NCI-H146 treated with DMSO at 0.1 percent for 48 hours (cell line): ENCODE measurements around the gene CDH18.

ENCODE experiments used
- DNase-seq: peaks from one replicate; lab custom pipeline; 2025; ENCODE audit not compliant: unreplicated experiment; lab: John Stamatoyannopoulos, UW

Gene CDH18

GRCh38 chr5:19739671-19740070 lies 248.3 kb downstream of the CDH18 start:
- DNase-seq, result no peak

- DNase-seq, result no peak
These were observed 253.2 kb downstream of the CDH18 start for GRCh38 chr5:19734776-19735175.

- DNase-seq, result no peak
These were observed 254.1 kb downstream of the CDH18 start for GRCh38 chr5:19733612-19734495.

GRCh38 chr5:19728571-19728970 lies 259.4 kb downstream of the CDH18 start:
- no peak for DNase-seq

- no peak for DNase-seq
These were observed 268.9 kb downstream of the CDH18 start for GRCh38 chr5:19719109-19719508.

- no peak for DNase-seq
These were observed 274.3 kb downstream of the CDH18 start for GRCh38 chr5:19713740-19714139.

GRCh38 chr5:19709403-19709802 lies 278.6 kb downstream of the CDH18 start:
- no peak for DNase-seq

- DNase-seq, result no peak
These were observed 281.2 kb downstream of the CDH18 start for GRCh38 chr5:19706776-19707175.

- DNase-seq, result no peak
These were observed 286.3 kb downstream of the CDH18 start for GRCh38 chr5:19701731-19702130.

GRCh38 chr5:19694949-19695611 lies 292.9 kb downstream of the CDH18 start:
- no peak for DNase-seq

GRCh38 chr5:19690978-19691377 lies 297.0 kb downstream of the CDH18 start:
- DNase-seq, result no peak

- no peak for DNase-seq
These were observed 302.5 kb downstream of the CDH18 start for GRCh38 chr5:19685473-19685872.

- no peak for DNase-seq
These were observed 311.1 kb downstream of the CDH18 start for GRCh38 chr5:19676895-19677294.

- DNase-seq, result no peak
These were observed 327.3 kb downstream of the CDH18 start for GRCh38 chr5:19660679-19661078.

GRCh38 chr5:19655627-19656026 lies 332.4 kb downstream of the CDH18 start:
- DNase-seq, result no peak

GRCh38 chr5:19638461-19638860 lies 349.5 kb downstream of the CDH18 start:
- DNase-seq, result no peak

- DNase-seq, result no peak
These were observed 357.1 kb downstream of the CDH18 start for GRCh38 chr5:19630876-19631275.

- no peak for DNase-seq
These were observed 361.8 kb downstream of the CDH18 start for GRCh38 chr5:19626211-19626610.

GRCh38 chr5:19625562-19625961 lies 362.4 kb downstream of the CDH18 start:
- DNase-seq, result no peak

- DNase-seq, result no peak
These were observed 368.4 kb downstream of the CDH18 start for GRCh38 chr5:19619571-19619970.

GRCh38 chr5:19616701-19617215 lies 371.2 kb downstream of the CDH18 start:
- no peak for DNase-seq

GRCh38 chr5:19615661-19616060 lies 372.3 kb downstream of the CDH18 start:
- no peak for DNase-seq
